OCI-M2 (cell line): ENCODE results near the gene PRDX1.
"Not testable (repeated sequence)": the region's sequence is repeated elsewhere in the genome, so short reads cannot be mapped to it uniquely, and the experiment has no call there.

Source experiments
- DNase-seq: peaks from one replicate; lab custom pipeline; 2025; ENCODE audit not compliant: unreplicated experiment; lab: John Stamatoyannopoulos, UW

The PRDX1 gene

GRCh38 chr1:45467353-45467752, 54.3 kb downstream of the PRDX1 start:
- DNase-seq, result not testable (repeated sequence)

GRCh38 chr1:45465277-45465676, 56.4 kb downstream of the PRDX1 start:
- DNase-seq, result no peak
